MM.1S (cell line): Measurements from ENCODE around the gene CALCR.

Experiments used
- CTCF ChIP-seq: fragments of 300-600 bp; sonication (generic); IDR thresholded peaks from 2 replicates; pipeline ENCODE4 v1.5.1; 2016; ENCODE audit warnings: antibody characterized with exemption, low read length, mixed read lengths
- EZH2 ChIP-seq: fragments of 300-600 bp; sonication (generic); optimal IDR thresholded peaks from 2 replicates; pipeline ENCODE3; 2017; ENCODE audit warnings: low read depth, mild to moderate bottlenecking, antibody characterized with exemption, low read length, mixed read lengths
- EZH2phosphoT487 ChIP-seq: fragments of 300-600 bp; sonication (generic); IDR thresholded peaks from 2 replicates; pipeline ENCODE4 v1.6.1; 2018; ENCODE audit warnings: antibody characterized with exemption, low read length

DNA sequence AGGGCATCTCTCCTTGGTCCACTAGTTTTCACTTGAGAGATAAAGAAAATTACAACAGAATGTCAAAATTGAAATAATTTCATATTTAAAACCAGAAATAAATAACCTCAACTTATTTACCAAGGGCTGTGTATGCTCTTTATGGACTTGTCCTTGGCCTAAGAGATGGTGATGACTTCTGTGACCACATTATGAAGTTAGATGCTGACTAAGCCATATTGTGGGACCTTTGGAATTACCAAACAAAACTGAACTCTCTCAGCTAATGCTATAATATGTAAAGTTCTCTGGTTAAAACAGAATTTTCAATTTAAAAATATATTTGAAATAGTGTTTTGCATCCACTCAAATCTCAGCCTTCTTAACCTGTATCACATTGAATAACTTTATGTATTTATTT lies 38.9 kb downstream of the CALCR start:
- TF ChIP-seq CTCF (no peak), EZH2phosphoT487 (no peak), EZH2 (no peak)
